Measurements from ENCODE around the gene ERGIC1.

Gene ERGIC1

GRCh38 chr5:172942556-172942955 lies 108.5 kb downstream of the ERGIC1 start:
- Histone ChIP-seq H3K4me3 (ENCODE audit: low read depth, low read length) (no peak overlapping the region), H3K27ac (peak overlapping the region; percentile 85), H3K36me3 (replicated peaks) (peaks cover 35% of the 10 kb centered on the region), H3K27me3 (replicated peaks) (no peaks in the 10 kb centered on the region)
- TF ChIP-seq CTCF (IDR thresholded peaks at IDR 0.05; ENCODE audit: low read depth, low read length, missing control alignments) = no peak
- no peak for DNase-seq
- in situ Hi-C loops (cut with HindIII; ENCODE audit: low pct_ligation_motif_present, low sequenced_read_pairs) = no loop called here

- peak overlapping the region; percentile 85 for H3K27ac ChIP-seq
- in situ Hi-C loops (cut with HindIII; ENCODE audit: low pct_ligation_motif_present, low sequenced_read_pairs) = no loop called here
- no peak overlapping the region for H3K4me3 ChIP-seq (ENCODE audit: low read depth, low read length)
- H3K27me3 ChIP-seq (replicated peaks) = no peaks in the 10 kb centered on the region
- no peak for TF ChIP-seq CTCF (IDR thresholded peaks at IDR 0.05; ENCODE audit: low read depth, low read length, missing control alignments)
- peaks cover 30% of the 10 kb centered on the region for H3K36me3 ChIP-seq (replicated peaks)
- DNase-seq = peak; percentile 87
Measured at GRCh38 chr5:172943283-172943841, 109.3 kb downstream of the ERGIC1 start.

- Histone ChIP-seq H3K27ac (peak overlapping the region; percentile 85), H3K27me3 (replicated peaks) (no peaks in the 10 kb centered on the region), H3K36me3 (replicated peaks) (peaks cover 29% of the 10 kb centered on the region), H3K4me3 (ENCODE audit: low read depth, low read length) (no peak overlapping the region)
- in situ Hi-C loops (cut with HindIII; ENCODE audit: low pct_ligation_motif_present, low sequenced_read_pairs) = no loop called here
- no peak for DNase-seq
- no peak for TF ChIP-seq CTCF (IDR thresholded peaks at IDR 0.05; ENCODE audit: low read depth, low read length, missing control alignments)
Measured at GRCh38 chr5:172943906-172944305, 109.9 kb downstream of the ERGIC1 start.

DNA sequence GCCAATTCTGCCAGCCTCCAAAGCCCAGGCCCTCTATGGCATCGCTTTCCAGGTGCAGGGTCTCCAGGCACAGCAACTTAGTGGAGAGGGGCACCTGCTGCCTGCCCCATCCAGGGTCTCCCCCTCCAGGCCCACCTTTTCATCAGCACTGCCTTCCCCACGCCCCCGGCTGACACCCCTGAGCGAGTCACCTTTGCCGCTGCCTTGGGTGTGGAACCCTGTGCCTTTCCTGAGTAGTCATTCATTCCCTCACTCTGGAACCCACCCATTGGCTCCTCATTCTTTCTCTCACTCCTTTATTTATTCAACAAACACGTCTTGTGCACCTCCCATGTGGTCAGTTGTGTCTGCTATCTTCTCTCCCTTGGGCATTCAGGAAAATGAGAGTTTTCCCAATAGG lies 110.7 kb downstream of the ERGIC1 start:
- peak overlapping the region; percentile 85 for H3K27ac ChIP-seq
- DNase-seq = no peak
- H3K27me3 ChIP-seq (replicated peaks) = no peaks in the 10 kb centered on the region
- no peak overlapping the region for H3K4me3 ChIP-seq (ENCODE audit: low read depth, low read length)
- no peak for TF ChIP-seq CTCF (IDR thresholded peaks at IDR 0.05; ENCODE audit: low read depth, low read length, missing control alignments)
- in situ Hi-C loops (cut with HindIII; ENCODE audit: low pct_ligation_motif_present, low sequenced_read_pairs) = no loop called here
- peaks cover 23% of the 10 kb centered on the region for H3K36me3 ChIP-seq (replicated peaks)

DNA sequence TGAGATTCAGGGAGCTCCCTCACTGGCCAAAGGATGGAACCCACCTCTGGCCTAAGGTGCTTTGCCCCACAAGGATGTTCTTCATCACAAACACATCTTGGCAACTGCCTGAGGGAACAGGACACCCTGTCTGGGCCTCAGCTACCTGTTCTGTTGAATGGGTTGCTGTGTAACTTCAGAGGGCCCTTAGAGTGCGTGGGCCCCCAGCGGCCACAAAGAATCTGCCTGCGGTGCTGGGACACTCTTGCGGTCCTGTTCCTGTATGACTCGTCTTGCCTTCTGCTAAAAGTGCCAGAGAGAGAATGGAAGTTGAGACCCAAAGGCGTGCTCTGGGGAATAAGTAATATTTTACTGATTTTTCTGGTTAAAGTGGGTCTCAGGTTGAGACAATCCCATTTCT lies 111.1 kb downstream of the ERGIC1 start:
- H3K4me3 ChIP-seq (ENCODE audit: low read depth, low read length) = no peak overlapping the region
- H3K27ac ChIP-seq = peak overlapping the region; percentile 9
- in situ Hi-C loops (cut with HindIII; ENCODE audit: low pct_ligation_motif_present, low sequenced_read_pairs) = no loop called here
- no peaks in the 10 kb centered on the region for H3K27me3 ChIP-seq (replicated peaks)
- no peak for TF ChIP-seq CTCF (IDR thresholded peaks at IDR 0.05; ENCODE audit: low read depth, low read length, missing control alignments)
- DNase-seq = no peak
- peaks cover 21% of the 10 kb centered on the region for H3K36me3 ChIP-seq (replicated peaks)

DNA sequence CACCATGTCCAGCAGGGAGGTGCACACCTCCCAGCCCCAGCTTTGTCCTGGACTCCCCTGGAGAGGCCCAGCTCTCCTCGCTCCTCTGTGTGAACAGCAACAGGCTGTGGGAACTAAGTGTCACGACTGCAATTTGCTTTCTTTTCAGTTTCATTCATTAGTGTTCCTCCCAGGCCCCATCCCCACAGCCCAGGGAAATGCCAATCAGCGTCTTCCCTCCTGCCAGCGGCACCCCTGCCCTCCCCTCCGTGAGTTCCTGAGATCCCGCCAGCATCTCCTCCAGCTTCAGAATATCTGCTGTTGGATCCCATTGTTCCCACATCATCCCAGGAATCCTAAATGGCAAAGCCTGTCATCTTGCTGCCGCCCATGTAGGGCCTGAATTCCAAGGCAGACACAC lies 112.1 kb downstream of the ERGIC1 start:
- TF ChIP-seq CTCF (IDR thresholded peaks at IDR 0.05; ENCODE audit: low read depth, low read length, missing control alignments) = no peak
- Histone ChIP-seq H3K27me3 (replicated peaks) (no peaks in the 10 kb centered on the region), H3K4me3 (ENCODE audit: low read depth, low read length) (no peak overlapping the region), H3K36me3 (replicated peaks) (peaks cover 22% of the 10 kb centered on the region), H3K27ac (no peak overlapping the region)
- in situ Hi-C loops (cut with HindIII; ENCODE audit: low pct_ligation_motif_present, low sequenced_read_pairs) = no loop called here
- DNase-seq = no peak

Data from brain microvascular endothelial cell (primary cell).